Non-pigmented ciliary epithelial cell (primary cell): ENCODE measurements around the gene SKIDA1.

Experiments used
- DNase-seq: peaks from one replicate; pipeline ENCODE4 v3.0.0-alpha.2; 2010; ENCODE audit warnings: low read depth

SKIDA1 gene

GRCh38 chr10:21501731-21502347, 23.6 kb downstream of the SKIDA1 start:
- DNase-seq = no peak

GRCh38 chr10:21501091-21501490, 24.4 kb downstream of the SKIDA1 start:
- no peak for DNase-seq

GRCh38 chr10:21500578-21500910, 24.9 kb downstream of the SKIDA1 start:
- DNase-seq = no peak

- DNase-seq = no peak
Observed at GRCh38 chr10:21499701-21500577, 25.5 kb downstream of the SKIDA1 start.

- no peak for DNase-seq
Observed at GRCh38 chr10:21498986-21499385, 26.5 kb downstream of the SKIDA1 start.

GRCh38 chr10:21498377-21498776, 27.1 kb downstream of the SKIDA1 start:
- no peak for DNase-seq

- no peak for DNase-seq
Observed at GRCh38 chr10:21497177-21497807, 28.2 kb downstream of the SKIDA1 start.

GRCh38 chr10:21496343-21497176, 28.9 kb downstream of the SKIDA1 start:
- no peak for DNase-seq

GRCh38 chr10:21495752-21496342, 29.6 kb downstream of the SKIDA1 start:
- DNase-seq = no peak

- DNase-seq = no peak
Observed at GRCh38 chr10:21495002-21495751, 30.3 kb downstream of the SKIDA1 start.

- no peak for DNase-seq
Observed at GRCh38 chr10:21494191-21495001, 31.1 kb downstream of the SKIDA1 start.

GRCh38 chr10:21493784-21494183, 31.7 kb downstream of the SKIDA1 start:
- no peak for DNase-seq

- no peak for DNase-seq
Observed at GRCh38 chr10:21492421-21492820, 33.1 kb downstream of the SKIDA1 start.

GRCh38 chr10:21490711-21491105, 34.8 kb downstream of the SKIDA1 start:
- DNase-seq = no peak

GRCh38 chr10:21490028-21490710, 35.3 kb downstream of the SKIDA1 start:
- no peak for DNase-seq

GRCh38 chr10:21488957-21489446, 36.5 kb downstream of the SKIDA1 start:
- DNase-seq = no peak

GRCh38 chr10:21488246-21488956, 37.1 kb downstream of the SKIDA1 start:
- no peak for DNase-seq

- no peak for DNase-seq
Observed at GRCh38 chr10:21487416-21488180, 37.9 kb downstream of the SKIDA1 start.
